Measurements from ENCODE around the gene TKT.

GRCh38 chr3:53195602-53196574, 59.9 kb downstream of the TKT start:
- TF ChIP-seq, protein P1, sequence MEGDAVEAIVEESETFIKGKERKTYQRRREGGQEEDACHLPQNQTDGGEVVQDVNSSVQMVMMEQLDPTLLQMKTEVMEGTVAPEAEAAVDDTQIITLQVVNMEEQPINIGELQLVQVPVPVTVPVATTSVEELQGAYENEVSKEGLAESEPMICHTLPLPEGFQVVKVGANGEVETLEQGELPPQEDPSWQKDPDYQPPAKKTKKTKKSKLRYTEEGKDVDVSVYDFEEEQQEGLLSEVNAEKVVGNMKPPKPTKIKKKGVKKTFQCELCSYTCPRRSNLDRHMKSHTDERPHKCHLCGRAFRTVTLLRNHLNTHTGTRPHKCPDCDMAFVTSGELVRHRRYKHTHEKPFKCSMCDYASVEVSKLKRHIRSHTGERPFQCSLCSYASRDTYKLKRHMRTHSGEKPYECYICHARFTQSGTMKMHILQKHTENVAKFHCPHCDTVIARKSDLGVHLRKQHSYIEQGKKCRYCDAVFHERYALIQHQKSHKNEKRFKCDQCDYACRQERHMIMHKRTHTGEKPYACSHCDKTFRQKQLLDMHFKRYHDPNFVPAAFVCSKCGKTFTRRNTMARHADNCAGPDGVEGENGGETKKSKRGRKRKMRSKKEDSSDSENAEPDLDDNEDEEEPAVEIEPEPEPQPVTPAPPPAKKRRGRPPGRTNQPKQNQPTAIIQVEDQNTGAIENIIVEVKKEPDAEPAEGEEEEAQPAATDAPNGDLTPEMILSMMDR (IDR thresholded peaks at IDR 0.05), result peak; percentile 99
- no peak for TF ChIP-seq ZFX (IDR thresholded peaks at IDR 0.05; ENCODE audit: borderline replicate concordance)

All from 22Rv1 (cell line).